Measurements from ENCODE around the gene DMD. TPM values are rescaled to one million over a fixed set of nuclear protein-coding genes. Genes with fewer than 3 reads are reported as not detected.

The DMD gene
- total RNA-seq, 1 donor from 2014 or later: 2.5 TPM

GRCh38 chrX:31800219-31800618 is 1411.1 kb downstream of the DMD start:
- no peaks in the 10 kb centered on the region for H3K36me3 ChIP-seq (ENCODE audit: control insufficient read depth, insufficient read depth, low read length)
- no peak overlapping the region for H3K4me3 ChIP-seq (ENCODE audit: low read depth, low read length)
- no peak for TF ChIP-seq CTCF (IDR thresholded peaks at IDR 0.05; ENCODE audit: insufficient read depth, low read length, poor library complexity, severe bottlenecking)
- no peak for DNase-seq (ENCODE audit: low read depth)
- H3K27me3 ChIP-seq (ENCODE audit: control insufficient read depth, insufficient read depth, low read length): no peaks in the 10 kb centered on the region

GRCh38 chrX:31796624-31797023 is 1414.7 kb downstream of the DMD start:
- Histone ChIP-seq H3K27me3 (ENCODE audit: control insufficient read depth, insufficient read depth, low read length) (no peaks in the 10 kb centered on the region), H3K36me3 (ENCODE audit: control insufficient read depth, insufficient read depth, low read length) (no peaks in the 10 kb centered on the region), H3K4me3 (ENCODE audit: low read depth, low read length) (no peak overlapping the region)
- no peak for TF ChIP-seq CTCF (IDR thresholded peaks at IDR 0.05; ENCODE audit: insufficient read depth, low read length, poor library complexity, severe bottlenecking)
- DNase-seq (ENCODE audit: low read depth): no peak

- TF ChIP-seq CTCF (IDR thresholded peaks at IDR 0.05; ENCODE audit: insufficient read depth, low read length, poor library complexity, severe bottlenecking): no peak
- Histone ChIP-seq H3K4me3 (ENCODE audit: low read depth, low read length) (no peak overlapping the region), H3K36me3 (ENCODE audit: control insufficient read depth, insufficient read depth, low read length) (no peaks in the 10 kb centered on the region), H3K27me3 (ENCODE audit: control insufficient read depth, insufficient read depth, low read length) (no peaks in the 10 kb centered on the region)
- DNase-seq (ENCODE audit: low read depth): no peak
These were observed 1463.9 kb downstream of the DMD start for GRCh38 chrX:31747411-31747810.

- TF ChIP-seq CTCF (IDR thresholded peaks at IDR 0.05; ENCODE audit: insufficient read depth, low read length, poor library complexity, severe bottlenecking): no peak
- no peak for DNase-seq (ENCODE audit: low read depth)
- no peaks in the 10 kb centered on the region for H3K36me3 ChIP-seq (ENCODE audit: control insufficient read depth, insufficient read depth, low read length)
- no peak overlapping the region for H3K4me3 ChIP-seq (ENCODE audit: low read depth, low read length)
- no peaks in the 10 kb centered on the region for H3K27me3 ChIP-seq (ENCODE audit: control insufficient read depth, insufficient read depth, low read length)
These were observed 1468.3 kb downstream of the DMD start for GRCh38 chrX:31743004-31743403.

GRCh38 chrX:31717474-31717873 is 1493.9 kb downstream of the DMD start:
- H3K27me3 ChIP-seq (ENCODE audit: control insufficient read depth, insufficient read depth, low read length): no peaks in the 10 kb centered on the region
- no peak for DNase-seq (ENCODE audit: low read depth)
- TF ChIP-seq CTCF (IDR thresholded peaks at IDR 0.05; ENCODE audit: insufficient read depth, low read length, poor library complexity, severe bottlenecking): no peak
- H3K4me3 ChIP-seq (ENCODE audit: low read depth, low read length): no peak overlapping the region
- H3K36me3 ChIP-seq (ENCODE audit: control insufficient read depth, insufficient read depth, low read length): no peaks in the 10 kb centered on the region

- no peak for DNase-seq (ENCODE audit: low read depth)
- Histone ChIP-seq H3K36me3 (ENCODE audit: control insufficient read depth, insufficient read depth, low read length) (no peaks in the 10 kb centered on the region), H3K4me3 (ENCODE audit: low read depth, low read length) (no peak overlapping the region), H3K27me3 (ENCODE audit: control insufficient read depth, insufficient read depth, low read length) (no peaks in the 10 kb centered on the region)
- no peak for TF ChIP-seq CTCF (IDR thresholded peaks at IDR 0.05; ENCODE audit: insufficient read depth, low read length, poor library complexity, severe bottlenecking)
These were observed 1495.7 kb downstream of the DMD start for GRCh38 chrX:31715675-31716074.

Measured in kidney epithelial cell (primary cell).